ENCODE results near the gene SASH1.

DNA sequence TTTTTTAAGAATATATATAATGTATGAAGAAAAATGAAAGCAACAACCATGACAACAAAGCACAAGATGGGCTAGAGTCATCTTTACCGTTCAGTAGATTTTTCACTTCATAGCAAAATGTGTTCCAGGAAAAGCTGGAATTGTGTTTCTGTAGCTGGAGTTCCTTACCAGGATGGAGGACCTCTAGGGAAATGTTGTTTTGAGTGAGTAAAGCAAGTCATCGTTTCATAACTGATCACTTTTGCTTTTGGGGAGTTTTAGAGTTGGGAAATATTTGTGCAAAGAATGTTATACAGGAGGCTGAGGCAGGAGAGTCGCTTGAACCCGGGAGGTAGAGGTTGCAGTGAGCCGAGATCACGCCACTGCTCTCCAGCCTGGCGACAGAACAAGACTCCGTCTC lies 151.6 kb downstream of the SASH1 start:
- no peak for TF ChIP-seq FOXJ3 (CRISPR knock-in tag; IDR thresholded peaks at IDR 0.05; ENCODE audit: borderline replicate concordance)
- TF ChIP-seq NR1H2 (CRISPR knock-in tag; IDR thresholded peaks at IDR 0.05), result no peak
- TF ChIP-seq, protein P1, sequence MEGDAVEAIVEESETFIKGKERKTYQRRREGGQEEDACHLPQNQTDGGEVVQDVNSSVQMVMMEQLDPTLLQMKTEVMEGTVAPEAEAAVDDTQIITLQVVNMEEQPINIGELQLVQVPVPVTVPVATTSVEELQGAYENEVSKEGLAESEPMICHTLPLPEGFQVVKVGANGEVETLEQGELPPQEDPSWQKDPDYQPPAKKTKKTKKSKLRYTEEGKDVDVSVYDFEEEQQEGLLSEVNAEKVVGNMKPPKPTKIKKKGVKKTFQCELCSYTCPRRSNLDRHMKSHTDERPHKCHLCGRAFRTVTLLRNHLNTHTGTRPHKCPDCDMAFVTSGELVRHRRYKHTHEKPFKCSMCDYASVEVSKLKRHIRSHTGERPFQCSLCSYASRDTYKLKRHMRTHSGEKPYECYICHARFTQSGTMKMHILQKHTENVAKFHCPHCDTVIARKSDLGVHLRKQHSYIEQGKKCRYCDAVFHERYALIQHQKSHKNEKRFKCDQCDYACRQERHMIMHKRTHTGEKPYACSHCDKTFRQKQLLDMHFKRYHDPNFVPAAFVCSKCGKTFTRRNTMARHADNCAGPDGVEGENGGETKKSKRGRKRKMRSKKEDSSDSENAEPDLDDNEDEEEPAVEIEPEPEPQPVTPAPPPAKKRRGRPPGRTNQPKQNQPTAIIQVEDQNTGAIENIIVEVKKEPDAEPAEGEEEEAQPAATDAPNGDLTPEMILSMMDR (IDR thresholded peaks at IDR 0.05), result no peak
- TF ChIP-seq TEAD4 (CRISPR knock-in tag; IDR thresholded peaks at IDR 0.05), result no peak
- TF ChIP-seq ATF6 (CRISPR knock-in tag; IDR thresholded peaks at IDR 0.05), result no peak
- TF ChIP-seq, protein P2, sequence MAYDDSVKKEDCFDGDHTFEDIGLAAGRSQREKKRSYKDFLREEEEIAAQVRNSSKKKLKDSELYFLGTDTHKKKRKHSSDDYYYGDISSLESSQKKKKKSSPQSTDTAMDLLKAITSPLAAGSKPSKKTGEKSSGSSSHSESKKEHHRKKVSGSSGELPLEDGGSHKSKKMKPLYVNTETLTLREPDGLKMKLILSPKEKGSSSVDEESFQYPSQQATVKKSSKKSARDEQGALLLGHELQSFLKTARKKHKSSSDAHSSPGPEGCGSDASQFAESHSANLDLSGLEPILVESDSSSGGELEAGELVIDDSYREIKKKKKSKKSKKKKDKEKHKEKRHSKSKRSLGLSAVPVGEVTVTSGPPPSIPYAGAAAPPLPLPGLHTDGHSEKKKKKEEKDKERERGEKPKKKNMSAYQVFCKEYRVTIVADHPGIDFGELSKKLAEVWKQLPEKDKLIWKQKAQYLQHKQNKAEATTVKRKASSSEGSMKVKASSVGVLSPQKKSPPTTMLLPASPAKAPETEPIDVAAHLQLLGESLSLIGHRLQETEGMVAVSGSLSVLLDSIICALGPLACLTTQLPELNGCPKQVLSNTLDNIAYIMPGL (CRISPR knock-in tag; IDR thresholded peaks at IDR 0.05), result no peak
- no peak for TF ChIP-seq NFE2L1 (CRISPR knock-in tag; IDR thresholded peaks at IDR 0.05)
- no peak for TF ChIP-seq MAX (CRISPR knock-in tag; IDR thresholded peaks at IDR 0.05)

Measured in WTC11 (cell line).